BLaER1 (cell line): ENCODE results near the gene ALKBH6.

Experiments
- H3K27ac ChIP-seq: shearing (Covaris generic); formaldehyde crosslinking; 2 replicates; pipeline ENCODE4 v1.8.1; 2022
- H3K27me3 ChIP-seq: shearing (Covaris generic); formaldehyde crosslinking; 2 replicates; pipeline ENCODE4 v1.8.1; 2022
- H3K36me3 ChIP-seq: shearing (Covaris generic); formaldehyde crosslinking; 2 replicates; pipeline ENCODE4 v1.8.1; 2022
- H3K4me1 ChIP-seq: shearing (Covaris generic); formaldehyde crosslinking; 2 replicates; pipeline ENCODE4 v1.8.1; 2022
- H3K4me2 ChIP-seq: shearing (Covaris generic); formaldehyde crosslinking; 2 replicates; pipeline ENCODE4 v1.8.1; 2022
- H3K4me3 ChIP-seq: shearing (Covaris generic); formaldehyde crosslinking; 2 replicates; pipeline ENCODE4 v1.8.1; 2022
- H3K9ac ChIP-seq: shearing (Covaris generic); formaldehyde crosslinking; 2 replicates; pipeline ENCODE4 v1.8.1; 2022
- H3K9me3 ChIP-seq: shearing (Covaris generic); formaldehyde crosslinking; 2 replicates; pipeline ENCODE4 v1.8.1; 2022
- H4K20me1 ChIP-seq: shearing (Covaris generic); formaldehyde crosslinking; 2 replicates; pipeline ENCODE4 v1.8.1; 2022
- Cebpa-rat ChIP-seq: shearing (Covaris generic); IDR thresholded peaks from 2 replicates; pipeline ENCODE4 v1.8.1; 2022

The ALKBH6 gene

DNA sequence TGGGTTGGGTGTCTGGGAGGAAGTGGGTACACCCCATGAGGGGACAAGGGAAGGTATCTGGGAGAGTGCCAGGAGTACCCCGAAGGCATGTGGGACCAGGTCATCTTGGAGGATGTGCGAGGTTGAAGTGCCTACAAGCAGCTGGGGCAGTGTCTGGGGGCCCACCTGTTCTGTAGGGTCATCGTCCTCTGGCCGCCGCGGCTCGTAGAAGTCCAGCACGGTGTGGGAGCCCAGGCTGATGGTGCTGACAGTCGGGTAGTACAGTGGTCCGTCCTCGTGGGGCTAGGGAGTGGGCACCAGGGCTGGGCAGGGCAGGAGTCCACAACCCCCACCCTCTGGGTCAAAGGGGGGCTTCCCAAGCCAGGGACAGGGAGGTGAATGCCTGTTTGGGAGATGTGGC is 3.6 kb downstream of the ALKBH6 start:
- Histone ChIP-seq H3K4me3 (no peak overlapping the region), H4K20me1 (no peaks in the 10 kb centered on the region), H3K4me2 (no peak overlapping the region), H3K4me1 (peaks cover 20% of the 10 kb centered on the region), H3K27me3 (peaks cover 14% of the 10 kb centered on the region; the same call in 1 of the 2 replicates), H3K36me3 (peaks cover 4% of the 10 kb centered on the region; the same call in 1 of the 2 replicates), H3K27ac (no peak overlapping the region), H3K9me3 (no peaks in the 10 kb centered on the region), H3K9ac (no peak overlapping the region)
- TF ChIP-seq Cebpa-rat: no peak

DNA sequence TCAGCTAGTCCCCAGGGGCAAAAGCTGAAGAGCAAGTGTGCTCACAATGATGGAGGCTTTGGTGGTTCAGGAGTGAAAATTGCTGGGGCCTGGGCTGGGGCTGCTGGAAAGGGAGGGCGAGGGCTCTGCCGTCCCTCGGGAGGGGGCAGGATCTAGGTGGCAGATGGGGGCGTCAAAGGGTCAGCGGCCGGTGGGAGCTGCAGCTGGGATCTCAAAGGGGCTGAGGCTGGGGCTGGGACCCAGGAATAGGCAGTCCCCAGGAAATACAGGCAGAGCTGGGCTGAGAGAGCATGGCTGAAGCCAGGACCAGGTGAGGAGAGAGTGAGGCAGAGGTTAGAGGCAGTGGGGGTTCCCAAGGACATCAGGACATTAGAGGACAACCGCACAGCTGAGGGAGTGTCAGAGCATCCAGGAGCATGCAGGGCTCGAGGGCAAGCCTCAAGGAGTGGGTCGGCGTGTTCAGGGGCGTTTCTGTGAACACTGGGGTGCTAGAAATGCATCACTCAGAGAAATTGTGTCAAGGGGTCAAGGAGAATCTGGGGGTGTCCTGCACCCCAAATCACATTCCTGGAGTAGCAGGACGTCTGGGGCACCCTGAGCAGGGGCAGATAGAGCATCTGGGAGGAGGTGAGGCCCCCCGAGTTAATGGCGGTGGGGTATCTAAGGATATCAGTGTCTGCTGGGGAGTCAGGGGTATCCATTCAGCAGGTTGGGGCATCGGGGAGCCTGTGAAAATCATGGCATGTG is 4.2 kb downstream of the ALKBH6 start:
- H4K20me1 ChIP-seq: no peaks in the 10 kb centered on the region
- peaks cover 14% of the 10 kb centered on the region; the same call in 1 of the 2 replicates for H3K27me3 ChIP-seq
- no peak for TF ChIP-seq Cebpa-rat
- H3K4me3 ChIP-seq: peak overlapping the region; percentile 38; the same call in 1 of the 2 replicates
- H3K9me3 ChIP-seq: no peaks in the 10 kb centered on the region
- H3K4me1 ChIP-seq: peaks cover 14% of the 10 kb centered on the region
- H3K36me3 ChIP-seq: peaks cover 4% of the 10 kb centered on the region; the same call in 1 of the 2 replicates
- H3K27ac ChIP-seq: no peak overlapping the region
- H3K4me2 ChIP-seq: peak overlapping the region; percentile 69
- H3K9ac ChIP-seq: no peak overlapping the region

DNA sequence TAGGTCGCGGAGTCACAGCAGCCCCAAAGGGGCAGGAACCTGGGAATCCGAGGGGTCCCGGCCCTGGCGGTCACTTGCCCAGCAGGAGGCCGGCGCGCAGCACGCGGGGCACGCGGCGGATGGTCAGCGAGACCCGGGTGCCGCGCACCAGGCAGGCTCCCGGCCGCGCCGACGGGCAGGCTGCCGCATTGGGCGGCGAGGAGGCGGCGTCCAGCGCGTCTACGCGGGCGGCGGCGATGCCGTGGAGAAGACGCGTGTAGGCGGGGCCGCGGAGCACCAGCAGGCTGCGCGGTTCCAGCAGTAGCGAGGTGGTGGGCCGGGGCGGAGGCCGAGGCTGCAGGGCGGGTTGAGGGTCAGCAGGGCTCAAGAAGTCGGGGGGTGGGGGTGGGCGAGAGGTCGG is 4.8 kb downstream of the ALKBH6 start:
- Histone ChIP-seq H3K4me1 (peaks cover 10% of the 10 kb centered on the region), H3K27ac (no peak overlapping the region), H4K20me1 (no peaks in the 10 kb centered on the region), H3K4me2 (peak overlapping the region; percentile 69), H3K9me3 (no peaks in the 10 kb centered on the region), H3K4me3 (peak overlapping the region; percentile 38; the same call in 1 of the 2 replicates), H3K36me3 (peaks cover 4% of the 10 kb centered on the region; the same call in 1 of the 2 replicates), H3K27me3 (peaks cover 14% of the 10 kb centered on the region; the same call in 1 of the 2 replicates), H3K9ac (peak overlapping the region; percentile 10; the same call in 1 of the 2 replicates)
- no peak for TF ChIP-seq Cebpa-rat

DNA sequence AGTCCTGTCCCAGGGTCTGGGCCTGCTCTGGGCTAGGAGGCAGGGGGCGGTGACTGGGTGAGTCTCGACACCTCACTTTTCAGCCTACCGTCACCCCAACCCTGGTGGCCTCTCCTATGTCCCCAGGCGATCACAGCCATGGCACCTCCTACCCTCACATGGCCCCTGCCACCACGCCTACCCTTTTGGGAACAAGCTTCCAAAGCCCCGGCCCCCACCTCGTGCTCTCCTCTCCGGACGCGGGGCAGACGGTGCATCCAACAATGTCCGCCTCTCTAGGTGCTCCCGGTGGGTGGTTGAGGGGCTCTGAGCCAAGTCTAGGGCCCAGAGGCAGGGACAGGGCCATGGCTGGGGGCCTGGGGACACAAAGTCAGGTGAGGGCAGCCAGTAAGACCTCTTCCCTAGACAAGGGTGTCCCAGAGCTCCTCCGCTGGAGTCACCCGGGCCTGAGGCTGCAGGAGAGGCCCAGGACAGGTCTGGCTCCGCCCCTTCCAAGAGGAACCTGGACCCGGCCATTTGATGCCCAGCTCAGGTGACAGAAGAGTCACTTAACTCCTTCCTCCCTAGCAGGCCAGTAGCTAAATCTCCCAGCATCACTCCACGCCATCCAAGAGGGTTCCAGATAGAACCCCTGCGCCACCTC is 5.6 kb downstream of the ALKBH6 start, which contains the start of gene SYNE4:
Gene SYNE4 (minus strand): TSS at position 478 of the 643 bp plus-strand sequence. CDS start 132 bp downstream, at position 346.
- no peaks in the 10 kb centered on the region for H3K9me3 ChIP-seq
- H3K27ac ChIP-seq: no peak within 1 kb of the TSS
- H3K9ac ChIP-seq: peak within 1 kb of the TSS; percentile 10; the same call in 1 of the 2 replicates
- H3K4me3 ChIP-seq: peak within 1 kb of the TSS; percentile 38; the same call in 1 of the 2 replicates
- H3K36me3 ChIP-seq: peaks cover 11% of the 10 kb centered on the region
- 0 out of 2 replicates have a peak, but pooled peaks cover 5% of the 10 kb centered on the region for H4K20me1 ChIP-seq
- H3K27me3 ChIP-seq: peaks cover 14% of the 10 kb centered on the region; the same call in 1 of the 2 replicates
- H3K4me1 ChIP-seq: peaks cover 8% of the 10 kb centered on the region
- peak within 1 kb of the TSS; percentile 69 for H3K4me2 ChIP-seq
- no peak for TF ChIP-seq Cebpa-rat

DNA sequence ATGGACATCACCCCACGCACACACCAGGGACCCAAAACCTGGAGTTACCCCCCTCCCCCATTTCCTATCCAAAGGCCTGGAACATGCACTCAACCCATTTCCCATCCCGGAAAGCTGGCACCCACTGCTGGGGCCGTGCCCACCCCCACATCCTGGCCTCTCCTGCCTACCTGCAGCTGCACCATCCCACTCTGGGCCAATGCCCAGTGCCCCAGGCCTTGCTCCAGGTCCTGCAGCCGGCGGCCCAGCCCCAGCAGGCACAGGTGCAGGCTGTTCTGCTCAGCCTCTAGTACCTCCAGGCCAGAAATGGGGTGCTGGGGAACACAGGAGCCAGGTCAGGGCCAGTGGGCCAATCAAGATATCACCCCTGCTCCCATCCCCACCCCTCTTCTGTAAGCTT is 7.1 kb downstream of the ALKBH6 start:
- TF ChIP-seq Cebpa-rat: no peak
- Histone ChIP-seq H3K4me1 (peaks cover 6% of the 10 kb centered on the region), H3K4me3 (no peak overlapping the region), H3K9ac (no peak overlapping the region), H3K27ac (no peak overlapping the region), H4K20me1 (0 out of 2 replicates have a peak, but pooled peaks cover 13% of the 10 kb centered on the region), H3K36me3 (peaks cover 11% of the 10 kb centered on the region), H3K27me3 (peaks cover 14% of the 10 kb centered on the region; the same call in 1 of the 2 replicates), H3K9me3 (no peaks in the 10 kb centered on the region), H3K4me2 (no peak overlapping the region)

DNA sequence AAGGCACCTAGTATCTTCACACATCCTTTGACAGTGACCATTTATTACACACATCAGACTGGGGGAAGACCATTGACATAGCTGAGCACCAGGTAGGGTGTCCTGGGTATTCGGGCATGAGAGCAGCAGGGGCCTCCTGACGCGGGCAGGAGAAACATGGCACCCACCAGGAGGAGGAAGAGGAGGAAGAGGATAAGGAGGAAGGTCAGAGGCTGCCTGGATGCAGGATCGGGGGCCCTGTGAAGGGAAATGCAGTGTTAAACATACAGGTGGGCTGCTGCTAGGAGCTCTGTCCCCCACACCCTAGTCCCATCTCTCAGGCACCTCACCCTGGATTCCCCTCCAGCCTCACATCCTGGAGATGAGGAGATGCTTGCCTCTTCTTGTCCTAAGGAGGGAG is 10.7 kb downstream of the ALKBH6 start:
- Histone ChIP-seq H3K36me3 (peaks cover 33% of the 10 kb centered on the region), H3K9ac (no peak overlapping the region), H3K27me3 (peaks cover 2% of the 10 kb centered on the region; the same call in 1 of the 2 replicates), H3K4me1 (peaks cover 6% of the 10 kb centered on the region), H3K9me3 (no peaks in the 10 kb centered on the region), H3K4me3 (no peak overlapping the region), H3K4me2 (no peak overlapping the region), H3K27ac (no peak overlapping the region), H4K20me1 (peaks cover 34% of the 10 kb centered on the region)
- no peak for TF ChIP-seq Cebpa-rat

DNA sequence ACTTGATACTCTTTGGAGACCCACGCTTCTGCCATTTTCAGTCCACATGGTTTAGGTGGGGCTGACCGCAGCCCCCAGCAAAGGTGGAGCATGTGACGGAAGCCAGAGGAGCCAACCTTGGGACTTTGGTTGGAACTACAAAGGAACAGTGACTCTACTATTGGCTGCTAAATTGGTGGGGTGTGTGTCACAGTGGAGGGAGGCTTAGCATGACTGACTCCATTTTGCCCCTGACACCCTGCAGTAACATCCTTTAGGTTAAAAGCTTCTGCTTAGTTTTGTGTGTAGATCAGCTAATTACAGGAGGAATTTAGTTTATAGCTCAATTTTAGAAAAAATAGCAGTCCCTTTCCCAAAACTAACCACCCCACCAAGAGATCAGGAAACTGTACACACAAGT is 12.4 kb downstream of the ALKBH6 start:
- Histone ChIP-seq H4K20me1 (peaks cover 47% of the 10 kb centered on the region), H3K27me3 (no peaks in the 10 kb centered on the region), H3K27ac (no peak overlapping the region), H3K9ac (no peak overlapping the region), H3K4me3 (no peak overlapping the region), H3K9me3 (no peaks in the 10 kb centered on the region), H3K4me1 (peaks cover 12% of the 10 kb centered on the region), H3K4me2 (no peak overlapping the region), H3K36me3 (peaks cover 44% of the 10 kb centered on the region)
- TF ChIP-seq Cebpa-rat: no peak

DNA sequence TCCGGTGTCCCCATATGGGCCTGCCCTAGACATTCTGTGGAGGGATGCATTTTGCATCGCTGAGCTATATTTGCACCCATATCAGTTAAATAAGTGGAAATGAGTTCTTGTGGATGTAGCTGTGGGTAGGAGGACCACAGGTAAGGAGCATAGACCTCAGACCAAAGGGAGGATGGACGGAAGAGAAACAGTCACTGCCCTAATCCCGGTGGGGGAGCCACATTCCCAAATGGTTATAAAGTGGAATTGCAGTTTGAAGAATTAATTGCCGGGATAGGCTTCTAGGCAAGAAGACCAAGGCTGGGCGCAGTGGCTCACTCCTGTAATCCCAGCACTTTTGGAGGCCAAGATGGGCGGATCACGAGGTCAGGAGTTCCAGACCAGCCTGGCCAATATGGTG is 17.2 kb downstream of the ALKBH6 start:
- Histone ChIP-seq H3K27ac (no peak overlapping the region), H3K4me1 (peaks cover 29% of the 10 kb centered on the region), H3K4me3 (no peak overlapping the region; the same call in 1 of the 2 replicates), H4K20me1 (peaks cover 44% of the 10 kb centered on the region), H3K27me3 (peaks cover 11% of the 10 kb centered on the region), H3K9ac (no peak overlapping the region), H3K36me3 (peaks cover 36% of the 10 kb centered on the region), H3K4me2 (peak overlapping the region; percentile 99), H3K9me3 (no peaks in the 10 kb centered on the region)
- no peak for TF ChIP-seq Cebpa-rat

DNA sequence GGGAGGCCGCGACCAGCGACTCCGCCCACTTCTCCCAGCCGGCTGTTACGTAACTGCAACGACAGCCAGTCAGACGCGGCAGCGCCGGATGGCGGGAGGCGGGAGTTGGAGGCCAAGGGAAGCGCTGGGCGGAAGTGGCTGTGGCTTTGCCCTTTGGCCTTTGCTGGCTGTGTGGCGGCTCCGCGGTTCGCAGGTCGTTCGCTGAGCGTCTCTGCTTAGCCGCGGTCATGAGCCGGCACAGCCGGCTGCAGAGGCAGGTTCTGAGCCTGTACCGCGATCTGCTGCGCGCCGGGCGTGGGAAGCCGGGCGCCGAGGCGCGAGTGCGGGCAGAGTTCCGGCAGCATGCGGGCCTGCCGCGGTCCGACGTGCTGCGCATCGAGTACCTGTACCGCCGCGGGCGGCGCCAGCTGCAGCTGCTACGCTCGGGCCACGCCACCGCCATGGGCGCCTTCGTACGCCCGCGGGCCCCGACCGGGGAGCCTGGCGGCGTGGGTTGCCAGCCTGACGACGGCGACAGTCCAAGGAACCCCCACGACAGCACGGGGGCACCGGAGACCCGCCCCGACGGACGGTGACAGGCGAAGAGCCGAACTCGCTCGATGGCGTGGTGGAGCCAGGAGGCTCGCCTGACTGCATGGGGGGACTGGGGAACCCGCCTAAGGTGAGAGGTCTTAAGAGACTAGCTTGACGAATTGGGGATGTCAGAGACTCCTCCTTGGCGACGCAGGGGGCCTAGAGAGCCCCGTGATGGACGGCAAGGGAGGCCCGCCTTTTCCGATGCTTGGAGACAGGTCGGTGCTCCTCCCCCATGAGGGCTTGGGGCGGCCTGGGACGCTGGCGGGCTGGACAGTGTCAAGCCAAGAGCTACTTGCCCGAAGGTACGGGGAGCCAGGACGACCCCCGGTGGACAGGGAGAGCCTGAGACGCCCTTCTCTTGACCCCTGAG is 18.7 kb downstream of the ALKBH6 start, which contains the start of gene SDHAF1:
Gene SDHAF1 (plus strand): TSS at position 141 of the 946 bp plus-strand sequence. CDS start 87 bp downstream, at position 228.
- Histone ChIP-seq H3K27me3 (peaks cover 11% of the 10 kb centered on the region), H3K9me3 (no peaks in the 10 kb centered on the region), H3K4me1 (peaks cover 29% of the 10 kb centered on the region), H3K27ac (peak within 1 kb of the TSS; percentile 80), H3K36me3 (peaks cover 24% of the 10 kb centered on the region), H3K9ac (peak within 1 kb of the TSS; percentile 81), H3K4me2 (peak within 1 kb of the TSS; percentile 99), H3K4me3 (peak within 1 kb of the TSS; percentile 89), H4K20me1 (peaks cover 38% of the 10 kb centered on the region)
- TF ChIP-seq Cebpa-rat: peak; percentile 88
